Ovary (tissue), 9 donors: ENCODE data around the gene TNFRSF13B. TPM values are rescaled to one million over a fixed set of nuclear protein-coding genes. Genes with fewer than 3 reads are reported as not detected.
"Not testable (repeated sequence)": the region's sequence is repeated elsewhere in the genome, so short reads cannot be mapped to it uniquely, and the experiment has no call there.

ENCODE experiments used
- DNase-seq, 5 donors: peaks; one replicate each; pipeline ENCODE4 v3.0.0-alpha.2; 2019 to 2020
- H3K27ac ChIP-seq, 2 donors: fragments of 200-600 bp; one replicate each; pipeline versions ENCODE4 v1.5.1 to v1.8.0; 2019 to 2022
- H3K27me3 ChIP-seq: fragments of 200-600 bp; one replicate; pipeline ENCODE4 v1.8.0; 2022
- H3K36me3 ChIP-seq: fragments of 200-600 bp; sonication (generic); one replicate; pipeline ENCODE4 v1.5.1; 2019
- H3K4me1 ChIP-seq: one replicate; pipeline ENCODE4 v1.8.1; 2013; ENCODE audit warnings: mild to moderate bottlenecking, moderate library complexity; ENCODE audit not compliant: insufficient read depth
- H3K4me3 ChIP-seq: fragments of 200-600 bp; sonication (generic); one replicate; pipeline ENCODE4 v1.5.1; 2017
- H3K9me3 ChIP-seq, 2 donors: fragments of 200-600 bp in 1 of 2; sonication (generic) in 1 of 2; one replicate each; pipeline versions ENCODE4 v1.5.1 to v1.8.1; 2013 to 2019; ENCODE audit warnings: mild to moderate bottlenecking in 1 of 2, moderate library complexity in 1 of 2
- EP300 ChIP-seq: sonication (generic); formaldehyde crosslinking; IDR thresholded peaks from one replicate; pipeline ENCODE4 v1.6.1; 2017; ENCODE audit warnings: antibody characterized with exemption
- POLR2A ChIP-seq: fragments of 450-650 bp; IDR thresholded peaks from one replicate; pipeline ENCODE4 v1.6.1; 2017; ENCODE audit warnings: antibody characterized with exemption, mild to moderate bottlenecking, moderate library complexity
- WGBS, 3 donors: extraction: QIAGEN DNeasy Blood & Tissue Kit in 1 of 3; methylation state at CpG; one replicate each; pipeline versions ENCODE4 v1.1.5 to v1.1.7; 2013 to 2017; 5-methylcytosine and 5-hydroxymethylcytosine counted together
- intact Hi-C, 4 donors: fragments of 100-400 bp; cut with DNase I; formaldehyde crosslinking; loops; one replicate each; pipeline versions ENCODE4 v1.11.0 to v1.15.1; 2022 to 2023
- polyA plus RNA-seq, 2 donors: library from polyadenylated mRNA; stranded (reverse); fragments of 200-250 nt in 1 of 2; fragments of 350-450 nt in 1 of 2; fragmentation: Illumina TruSeq in 1 of 2; extraction: RNeasy Lipid Tissue Mini Kit (QIAGEN cat#74804) in 1 of 2; gene quantifications; one replicate each; pipeline ENCODE4 v1.2.3, GENCODE V29; 2013 to 2014
- total RNA-seq, 7 donors: library from RNA; depleted of rRNA in 2 of 7; stranded (reverse); fragments of >200 nt in 2 of 7; fragmentation: NEBNext Ultra II Directional in 3 of 7; extraction: Animal tissue kit (Norgen Biotek cat#: 25700) in 3 of 7; gene quantifications; one replicate each; pipeline versions ENCODE4 v1.1.0 to v1.2.4, GENCODE V29; 2016 to 2023
- TF ChIP-seq, protein P1 (sequence below), 3 donors: fragments of 450-650 bp in 2 of 3; fragments of 200-600 bp in 1 of 3; IDR thresholded peaks; one replicate each; pipeline versions ENCODE4 v1.5.1 to v1.8.0; 2016 to 2022; ENCODE audit warnings: antibody characterized with exemption in 3 of 3, mild to moderate bottlenecking in 1 of 3
- donor health status: DM: no; HTN: no; CAD: no; lungs with moderate emphysema.
- donor health status: DM: no; HTN: no; CAD: no.
- donor health status: Bipolar disorder and iron deficiency.
- donor health status: DM: yes; HTN: yes; CAD: no.
- donor health status: DM: no; HTN: no; CAD: no.
- donor health status: DM: yes; HTN: yes; CAD: no.

TNFRSF13B gene
- total and polyA plus RNA-seq, 9 donors, result 0.53 TPM; not detected in 8

DNA sequence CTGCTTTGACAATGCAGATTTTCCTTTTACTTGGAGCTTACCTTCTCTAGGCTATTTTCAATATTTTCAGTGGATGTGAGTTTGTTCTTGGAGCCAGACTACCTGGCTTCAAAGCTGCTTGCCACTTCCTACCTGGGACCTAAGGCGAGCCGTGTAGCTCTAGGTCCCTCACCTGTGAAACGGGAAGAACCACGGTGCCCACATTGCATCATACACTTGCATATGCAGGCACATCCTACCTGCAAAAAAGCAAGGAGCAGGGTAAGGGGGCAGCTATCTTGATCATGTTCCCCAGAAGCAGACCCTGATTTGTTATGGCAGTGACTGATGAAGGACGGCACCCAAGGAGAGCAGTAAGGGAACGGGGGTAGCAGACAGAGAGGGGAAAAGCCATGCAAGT, 43.3 kb upstream of the TNFRSF13B start:
- H3K36me3 ChIP-seq, result no peaks in the 10 kb centered on the region
- intact Hi-C loops, result no loop called here
- no peaks in the 10 kb centered on the region for H3K4me1 ChIP-seq
- no peaks in the 10 kb centered on the region for H3K27me3 ChIP-seq
- H3K9me3 ChIP-seq, result no peaks in the 10 kb centered on the region
- no peak for DNase-seq
- no peak overlapping the region for H3K27ac ChIP-seq
- 95 to 97% (median 95%) methylated on average over 6 of the region's 6 CpGs for WGBS, 3 donors
- TF ChIP-seq EP300 (no peak), POLR2A (no peak)
- TF ChIP-seq, protein P1, sequence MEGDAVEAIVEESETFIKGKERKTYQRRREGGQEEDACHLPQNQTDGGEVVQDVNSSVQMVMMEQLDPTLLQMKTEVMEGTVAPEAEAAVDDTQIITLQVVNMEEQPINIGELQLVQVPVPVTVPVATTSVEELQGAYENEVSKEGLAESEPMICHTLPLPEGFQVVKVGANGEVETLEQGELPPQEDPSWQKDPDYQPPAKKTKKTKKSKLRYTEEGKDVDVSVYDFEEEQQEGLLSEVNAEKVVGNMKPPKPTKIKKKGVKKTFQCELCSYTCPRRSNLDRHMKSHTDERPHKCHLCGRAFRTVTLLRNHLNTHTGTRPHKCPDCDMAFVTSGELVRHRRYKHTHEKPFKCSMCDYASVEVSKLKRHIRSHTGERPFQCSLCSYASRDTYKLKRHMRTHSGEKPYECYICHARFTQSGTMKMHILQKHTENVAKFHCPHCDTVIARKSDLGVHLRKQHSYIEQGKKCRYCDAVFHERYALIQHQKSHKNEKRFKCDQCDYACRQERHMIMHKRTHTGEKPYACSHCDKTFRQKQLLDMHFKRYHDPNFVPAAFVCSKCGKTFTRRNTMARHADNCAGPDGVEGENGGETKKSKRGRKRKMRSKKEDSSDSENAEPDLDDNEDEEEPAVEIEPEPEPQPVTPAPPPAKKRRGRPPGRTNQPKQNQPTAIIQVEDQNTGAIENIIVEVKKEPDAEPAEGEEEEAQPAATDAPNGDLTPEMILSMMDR (IDR thresholded peaks at IDR 0.05), result no peak
- H3K4me3 ChIP-seq, result no peak overlapping the region

DNA sequence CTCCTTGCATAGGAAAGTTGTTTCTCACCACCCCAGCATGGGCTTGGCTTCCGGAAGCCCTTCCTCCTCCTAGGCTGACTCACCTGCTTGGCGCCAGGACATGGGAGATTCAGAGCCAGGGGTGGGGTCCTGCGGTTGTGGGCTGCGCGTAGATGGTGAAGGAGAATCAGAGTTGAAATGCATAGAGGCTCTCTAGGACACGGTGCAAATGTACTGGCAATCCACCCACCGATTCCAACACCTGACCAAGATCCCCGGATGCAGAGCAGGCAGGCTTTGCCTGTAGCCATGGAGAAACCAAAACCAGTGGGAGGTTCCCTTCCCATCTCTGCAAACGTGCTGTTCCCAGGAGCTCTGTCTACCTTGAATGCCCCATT, 42.8 kb upstream of the TNFRSF13B start:
- H3K27ac ChIP-seq, H3K27me3 ChIP-seq, H3K4me1 ChIP-seq, H3K9me3 ChIP-seq, intact Hi-C loops, H3K36me3 ChIP-seq, H3K4me3 ChIP-seq: not testable (repeated sequence)
- 77 to 83% (median 79%) methylated on average over 9 of the region's 9 CpGs for WGBS, 3 donors
- DNase-seq, result peak in 2 of 5 donors; percentile 8 to 15

DNA sequence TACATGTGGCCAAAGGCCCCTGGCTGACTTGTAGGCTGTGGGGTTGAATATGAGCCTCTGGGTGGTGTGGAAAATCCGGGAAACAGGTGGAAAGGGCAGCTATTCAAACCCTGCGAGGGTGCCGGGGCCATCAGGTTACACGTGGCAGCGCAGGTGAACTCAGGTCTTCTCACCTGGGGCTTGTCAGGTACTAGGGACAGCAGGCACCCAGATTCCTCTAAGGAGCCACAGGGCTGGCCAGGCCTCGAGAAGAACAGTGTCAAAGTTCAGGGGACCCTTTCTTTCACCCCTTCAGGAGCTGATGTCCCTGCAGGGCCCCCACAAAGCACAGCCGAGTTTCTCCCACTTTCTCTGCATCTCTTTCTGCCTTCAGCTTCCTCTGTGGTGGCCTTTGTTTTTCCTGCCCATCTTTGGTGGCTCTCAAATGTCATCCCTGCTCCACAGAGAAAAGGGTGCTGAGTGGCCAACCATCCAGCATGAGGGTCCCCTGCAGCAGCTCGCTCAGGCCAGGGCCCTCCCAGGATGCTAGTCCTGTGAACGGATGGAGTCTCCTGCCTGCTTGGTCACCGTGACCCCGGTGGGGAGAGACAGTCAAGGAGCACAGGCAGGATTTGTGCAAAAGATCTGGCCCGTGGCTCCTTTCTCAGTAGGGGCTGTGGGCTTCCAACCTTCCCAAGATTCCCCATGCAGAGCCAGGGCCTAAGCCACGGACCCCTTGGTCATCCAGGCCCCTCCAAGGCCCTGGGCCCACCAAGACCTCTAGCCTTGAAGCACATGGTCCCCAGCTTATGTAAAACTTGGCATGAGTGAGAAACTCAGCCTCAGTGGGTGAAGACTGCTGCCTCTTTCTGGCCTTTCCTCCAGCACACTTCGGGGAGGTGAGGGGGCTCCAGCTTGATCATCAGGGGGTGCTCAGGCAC, 42.2 kb upstream of the TNFRSF13B start:
- H3K27me3 ChIP-seq, H3K4me1 ChIP-seq, intact Hi-C loops, H3K4me3 ChIP-seq, H3K9me3 ChIP-seq, H3K36me3 ChIP-seq, H3K27ac ChIP-seq: not testable (repeated sequence)
- DNase-seq, result peak in 2 of 5 donors; percentile 8 to 17
- WGBS, 3 donors, result 70 to 87% (median 84%) methylated on average over 10 to 14 of the region's 14 CpGs

DNA sequence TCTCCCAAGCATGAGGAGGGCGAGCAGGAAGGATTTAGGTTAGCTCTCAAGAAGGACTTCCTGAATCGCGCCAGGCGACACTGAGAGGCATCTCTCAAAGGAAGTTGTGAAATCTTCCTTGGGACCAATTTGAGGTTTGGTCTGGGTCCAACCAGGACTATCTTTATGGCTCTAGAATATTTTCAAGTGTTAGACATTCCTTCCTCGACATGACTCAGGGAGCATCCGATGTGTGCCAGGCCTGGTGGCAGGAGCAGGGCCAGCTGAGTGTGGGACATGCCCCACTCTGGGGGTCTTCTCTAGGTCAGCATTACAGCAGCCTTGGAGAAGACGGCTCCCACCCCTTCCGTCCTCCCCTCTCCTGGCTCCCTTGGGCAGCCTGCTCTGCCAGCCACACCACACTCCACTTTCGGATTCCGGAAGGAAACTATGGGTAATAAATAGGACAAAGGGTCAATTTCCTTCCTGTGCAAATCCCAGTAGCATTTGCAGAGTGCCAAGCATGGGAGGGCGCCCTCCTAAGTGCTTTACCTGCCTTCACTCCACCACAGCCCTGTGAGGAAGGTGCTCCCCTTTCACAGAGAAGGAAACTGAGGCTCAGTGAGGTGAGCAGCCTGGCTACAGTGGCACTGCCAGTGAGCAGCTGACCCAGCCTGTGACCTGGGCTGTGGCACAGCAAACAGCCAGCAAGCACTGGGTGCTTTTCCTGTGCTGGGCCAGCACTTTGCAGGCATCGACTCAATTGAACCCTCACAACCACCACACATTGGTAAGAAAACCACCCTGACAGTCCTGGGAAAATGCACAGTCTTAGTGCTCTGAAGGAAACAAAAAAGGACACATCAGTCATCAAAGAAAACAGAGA, 39.4 kb upstream of the TNFRSF13B start:
- H3K4me3 ChIP-seq, H3K9me3 ChIP-seq, H3K27me3 ChIP-seq, H3K4me1 ChIP-seq, intact Hi-C loops, H3K27ac ChIP-seq, H3K36me3 ChIP-seq: not testable (repeated sequence)
- DNase-seq, result peak in 2 of 5 donors; percentile 1 to 19
- 39 to 61% (median 51%) methylated on average over 5 to 6 of the region's 12 CpGs for WGBS, 3 donors

DNA sequence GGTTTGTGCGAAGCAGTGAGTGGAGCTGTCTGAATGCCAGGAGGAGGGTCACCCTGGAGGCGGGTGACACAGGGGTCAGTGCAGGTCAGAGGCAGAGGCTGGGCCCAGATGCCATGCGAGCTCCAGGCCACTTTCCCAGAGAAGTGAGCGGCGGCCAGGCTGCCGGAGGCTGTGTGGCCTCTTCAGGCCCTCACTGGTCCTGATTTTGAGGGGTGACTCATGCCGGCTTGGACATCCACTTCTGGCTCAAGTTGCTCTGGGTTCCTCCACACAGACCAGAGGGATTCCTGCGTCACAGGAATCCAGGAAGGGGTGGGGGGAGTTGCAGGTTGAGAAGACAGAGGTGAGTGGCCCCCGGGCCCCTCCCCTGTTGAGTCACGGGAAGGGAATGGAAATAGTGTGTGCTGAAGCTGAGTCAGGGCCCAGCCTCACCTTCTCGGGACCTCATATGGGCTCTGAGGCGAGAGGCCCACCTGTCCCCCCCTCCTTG, 38.7 kb upstream of the TNFRSF13B start:
- H3K4me3 ChIP-seq, intact Hi-C loops, H3K9me3 ChIP-seq, H3K36me3 ChIP-seq, H3K27me3 ChIP-seq, H3K4me1 ChIP-seq, H3K27ac ChIP-seq: not testable (repeated sequence)
- 68% methylated on average over 5 of the region's 12 CpGs; no CpG with 5 or more reads in 2 of the 3 donors for WGBS, 3 donors
- peak in 1 of 5 donors; percentile 5 for DNase-seq

DNA sequence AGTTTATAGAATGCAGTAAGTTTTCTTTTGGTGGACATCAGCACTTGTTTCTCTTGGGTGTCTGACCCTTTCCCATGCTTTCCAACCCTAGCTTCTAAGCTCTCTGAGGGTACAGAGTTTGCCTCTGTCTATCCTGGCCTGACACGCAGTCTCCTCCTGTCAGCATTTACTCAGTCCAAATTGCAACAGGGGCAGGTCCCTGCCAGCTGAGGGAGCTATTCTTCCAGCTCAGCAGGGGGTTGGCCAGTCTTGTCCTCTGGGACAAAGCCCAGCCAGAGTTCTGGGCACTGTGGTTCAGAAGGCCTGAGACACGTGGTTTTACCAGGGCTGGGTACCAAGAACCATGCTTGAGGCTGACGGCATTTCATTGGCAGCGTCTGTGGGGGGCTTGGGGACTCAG, 38.1 kb upstream of the TNFRSF13B start:
- intact Hi-C loops, result loop anchor here in 1 of 4 donors (10.0 kb wide), 1 partner anchor 225 kb away; the partner anchor contains the start of gene FLCN
- H3K4me3 ChIP-seq, H3K36me3 ChIP-seq, DNase-seq, H3K27ac ChIP-seq, H3K27me3 ChIP-seq, H3K4me1 ChIP-seq, H3K9me3 ChIP-seq: not testable (repeated sequence)
- WGBS, 3 donors, result 50 to 88% (median 73%) methylated on average over 1 of the region's 4 CpGs

DNA sequence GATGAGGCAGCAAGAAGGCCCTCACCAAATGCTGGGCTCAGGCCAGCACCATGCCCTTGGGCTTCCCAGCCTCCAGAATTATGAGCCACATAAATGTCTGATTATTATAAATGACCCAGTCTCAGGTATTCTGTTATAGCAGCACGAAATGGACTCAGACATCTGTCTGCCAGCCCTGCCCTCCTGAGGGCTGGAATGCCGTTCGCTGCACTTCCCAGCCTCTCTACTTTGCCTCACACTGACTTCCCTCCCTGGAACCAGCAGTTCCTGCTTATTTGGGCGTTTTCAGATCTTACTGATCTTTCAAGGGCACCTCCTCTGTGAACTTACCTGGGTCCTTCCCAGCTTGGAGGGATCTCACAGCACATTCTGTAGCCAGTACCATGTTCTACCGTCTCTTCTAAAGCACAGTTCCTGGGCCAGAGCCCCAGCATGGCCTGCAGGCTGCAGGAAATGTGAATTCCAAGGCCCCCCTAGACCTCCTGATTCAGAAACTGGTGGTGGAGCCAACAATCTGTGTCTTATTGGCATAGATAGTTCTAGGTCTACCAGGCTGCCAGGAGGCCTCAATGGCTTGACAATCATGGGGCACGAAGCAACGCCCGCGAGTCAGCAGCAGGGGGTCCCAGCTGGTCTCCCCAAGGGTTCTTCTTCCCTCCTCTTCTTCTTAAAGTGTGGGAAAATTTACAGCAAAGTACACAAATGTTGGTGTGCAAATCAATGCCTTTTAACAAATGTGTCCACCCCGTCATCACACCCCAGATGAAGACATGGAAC, 36.9 kb upstream of the TNFRSF13B start:
- not testable (repeated sequence) for DNase-seq, H3K27ac ChIP-seq, H3K9me3 ChIP-seq, H3K4me1 ChIP-seq, H3K27me3 ChIP-seq, H3K36me3 ChIP-seq, H3K4me3 ChIP-seq
- 93 to 95% (median 94%) methylated on average over 10 of the region's 10 CpGs for WGBS, 3 donors
- intact Hi-C loops, result loop anchor here in 1 of 4 donors (10.0 kb wide), 1 partner anchor 226 kb away; the partner anchor contains the start of gene FLCN

DNA sequence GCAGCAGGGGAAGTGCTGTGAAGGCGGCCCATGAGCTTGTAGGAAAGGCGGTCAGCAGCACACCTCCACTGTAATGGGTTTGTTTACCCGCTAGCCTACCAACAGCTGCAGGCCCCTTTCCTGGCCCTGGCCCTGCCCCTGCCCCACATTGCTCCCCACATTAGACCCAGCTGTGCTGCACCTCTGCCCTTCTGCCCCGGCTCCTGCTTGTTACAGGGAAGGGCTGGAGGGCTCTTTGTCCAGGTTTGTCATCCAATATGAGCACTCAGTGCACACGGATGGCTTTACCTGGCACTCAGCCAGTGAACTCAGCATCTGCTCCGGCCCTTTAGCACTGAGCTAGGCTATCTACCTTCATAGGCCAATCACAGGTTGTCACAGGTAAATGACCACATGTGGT, 36.0 kb upstream of the TNFRSF13B start:
- not testable (repeated sequence) for H3K27me3 ChIP-seq, H3K9me3 ChIP-seq, H3K4me1 ChIP-seq, H3K36me3 ChIP-seq, H3K27ac ChIP-seq, H3K4me3 ChIP-seq, DNase-seq
- WGBS, 3 donors, result 67 to 90% (median 80%) methylated on average over 5 of the region's 6 CpGs
- intact Hi-C loops, result loop anchor here in 1 of 4 donors (10.0 kb wide), 1 partner anchor 227 kb away; the partner anchor contains the start of gene FLCN

DNA sequence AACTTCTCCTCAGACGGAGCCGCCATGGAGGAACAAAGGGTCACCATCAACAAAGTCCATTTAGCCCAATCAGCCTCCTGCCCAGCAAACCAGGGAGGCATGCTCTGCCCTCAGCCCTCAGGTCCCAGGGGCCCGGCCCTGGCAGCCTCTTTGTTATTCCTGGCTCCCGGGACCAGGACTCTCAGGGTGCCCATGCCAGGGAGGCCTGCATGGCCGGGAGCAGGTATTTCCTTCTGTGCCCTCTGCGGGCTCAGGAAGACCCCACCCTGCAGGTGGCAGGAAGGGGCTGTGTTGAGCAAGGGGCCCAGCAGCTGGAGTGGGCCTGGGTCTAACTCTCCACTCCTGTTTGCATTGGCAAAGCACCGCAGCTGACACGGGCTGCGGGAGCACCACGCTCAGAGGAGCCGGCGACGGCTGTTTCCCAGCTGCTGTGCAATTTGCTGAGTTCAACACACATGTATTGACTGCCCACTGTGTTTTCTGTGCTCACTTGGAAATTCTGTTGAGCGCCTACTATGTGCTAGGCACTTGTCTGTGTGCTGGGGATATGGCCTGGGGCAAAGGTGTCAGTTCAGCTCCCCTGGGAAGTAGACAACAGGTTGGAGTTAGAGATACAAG, 33.2 kb upstream of the TNFRSF13B start:
- peak in 1 of 5 donors; percentile 26 for DNase-seq
- not testable (repeated sequence) for H3K4me3 ChIP-seq
- intact Hi-C loops, result loop anchor here in 2 of 4 donors (5.0 to 10.0 kb wide), 2 partner anchors 112 to 230 kb away; partner anchors contain the start of gene FLCN (in 1 of the 2)

More for the DNA sequence above, 33.2 kb upstream of the TNFRSF13B start:
- not testable (repeated sequence) for H3K27ac ChIP-seq, H3K27me3 ChIP-seq, H3K4me1 ChIP-seq, H3K9me3 ChIP-seq, H3K36me3 ChIP-seq
- WGBS, 3 donors, result 50 to 62% (median 57%) methylated on average over 8 to 14 of the region's 14 CpGs
